Spleen (tissue), 7 donors: ENCODE data around the gene TRABD2B.

Source experiments
- CTCF ChIP-seq, 11 experiments: fragments of 200-600 bp in 7 of 11; fragments of 450-650 bp in 4 of 11; sonication (generic) in 4 of 11; IDR thresholded peaks in 8 of 11; conservative IDR thresholded peaks in 3 of 11; 1 replicate in 7 of 11; 2 replicates in 4 of 11; pipeline versions ENCODE4 v1.4.0 to v1.8.0; 2016 to 2021; ENCODE audit warnings: antibody characterized with exemption in 11 of 11, inconsistent platforms in 4 of 11, mild to moderate bottlenecking in 1 of 11
- POLR2AphosphoS5 ChIP-seq, 3 donors: sonication (generic); formaldehyde crosslinking; IDR thresholded peaks; one replicate each; pipeline ENCODE4 v1.5.1; 2017; ENCODE audit warnings: antibody characterized with exemption in 3 of 3
- donor health status: DM: no; HTN: no; CAD: no; lungs with moderate emphysema.
- donor health status: DM: no; HTN: no; CAD: no.
- donor health status: DM: no; HTN: no; CAD: no.

GRCh38 chr1:47868348-47868676 lies 128.9 kb downstream of the TRABD2B start:
- TF ChIP-seq CTCF (IDR thresholded peaks at IDR 0.05 in 8 of 11, conservative IDR thresholded peaks at IDR 0.05 in 3 of 11) (no peak), POLR2AphosphoS5 (IDR thresholded peaks at IDR 0.05) (no peak)
